Neuron (in vitro differentiated cells): ENCODE data around the gene NFATC2.

Experiments
- H2AFZ ChIP-seq: one replicate; pipeline ENCODE4 v1.6.1; 2013; ENCODE audit warnings: low read depth, mild to moderate bottlenecking, inconsistent platforms, low read length, moderate library complexity
- H3K27me3 ChIP-seq: one replicate; pipeline ENCODE4 v1.6.1; 2013; ENCODE audit warnings: low read length; ENCODE audit not compliant: insufficient read depth
- H3K36me3 ChIP-seq: one replicate; pipeline ENCODE4 v1.6.1; 2013; ENCODE audit warnings: low read length; ENCODE audit not compliant: insufficient read depth
- H3K4me1 ChIP-seq: one replicate; pipeline ENCODE4 v1.6.1; 2013; ENCODE audit warnings: low read length; ENCODE audit not compliant: insufficient read depth
- H3K4me3 ChIP-seq: 2 replicates; pipeline ENCODE4 v1.5.1; 2013; ENCODE audit warnings: mild to moderate bottlenecking, low read length, moderate library complexity
- H3K9me3 ChIP-seq: one replicate; pipeline ENCODE4 v1.6.1; 2013; ENCODE audit warnings: low read length

NFATC2 gene

DNA sequence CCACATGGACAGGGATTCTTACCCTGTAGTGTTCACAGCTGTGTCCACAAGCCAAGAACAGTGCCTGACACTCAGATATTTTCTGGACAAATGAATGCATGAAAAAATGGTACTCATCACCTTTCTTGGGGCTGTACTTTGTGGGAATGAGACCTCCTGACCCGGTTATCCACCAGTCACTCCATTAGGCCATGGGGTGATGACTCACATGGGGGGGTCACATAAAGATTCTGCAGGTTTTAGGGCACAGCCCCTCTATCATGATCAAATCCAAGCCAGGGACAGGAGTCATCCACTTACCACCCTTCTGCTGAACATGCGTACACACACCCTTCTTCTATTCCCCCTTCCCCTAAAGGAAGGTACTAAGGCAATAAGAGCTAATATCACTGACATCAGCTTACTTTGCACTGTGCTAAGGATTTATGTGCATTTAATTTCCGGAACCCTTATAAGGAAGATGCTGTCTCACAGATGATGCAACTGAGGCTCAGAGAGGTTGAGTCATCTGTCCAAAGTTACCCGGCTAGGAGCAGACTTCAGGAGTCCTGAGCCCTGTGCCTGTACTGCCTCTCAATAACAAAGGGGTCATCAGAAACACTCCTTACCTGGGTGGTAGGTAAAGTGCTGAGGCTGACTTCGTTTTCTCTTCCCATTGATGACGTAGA lies 107.8 kb downstream of the NFATC2 start:
- H3K4me1 ChIP-seq: no peaks in the 10 kb centered on the region
- H3K4me3 ChIP-seq: no peak overlapping the region
- H3K9me3 ChIP-seq: no peaks in the 10 kb centered on the region
- no peak overlapping the region for H2AFZ ChIP-seq
- H3K27me3 ChIP-seq: no peaks in the 10 kb centered on the region
- H3K36me3 ChIP-seq: no peaks in the 10 kb centered on the region

DNA sequence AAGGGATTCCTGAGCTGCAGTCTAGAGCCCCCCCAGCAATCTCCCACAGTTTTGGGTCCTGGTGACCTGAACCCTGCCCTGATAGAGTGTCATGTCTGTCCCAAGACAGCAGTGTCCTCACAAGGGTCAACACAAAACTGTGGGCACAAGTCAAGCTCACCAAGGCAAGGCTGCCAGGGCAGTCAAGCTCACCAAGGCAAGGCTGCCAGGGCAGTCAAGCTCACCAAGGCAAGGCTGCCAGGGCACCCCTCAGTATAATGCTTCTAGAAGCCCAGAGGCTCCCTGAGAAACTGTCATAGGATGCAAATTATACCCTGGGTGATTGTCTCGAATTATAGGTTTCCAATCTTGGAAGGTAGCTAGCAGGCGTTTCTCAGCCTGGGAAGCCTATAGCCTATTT lies 108.5 kb downstream of the NFATC2 start:
- no peaks in the 10 kb centered on the region for H3K27me3 ChIP-seq
- H2AFZ ChIP-seq: no peak overlapping the region
- no peak overlapping the region for H3K4me3 ChIP-seq
- no peaks in the 10 kb centered on the region for H3K4me1 ChIP-seq
- H3K36me3 ChIP-seq: no peaks in the 10 kb centered on the region
- H3K9me3 ChIP-seq: no peaks in the 10 kb centered on the region

DNA sequence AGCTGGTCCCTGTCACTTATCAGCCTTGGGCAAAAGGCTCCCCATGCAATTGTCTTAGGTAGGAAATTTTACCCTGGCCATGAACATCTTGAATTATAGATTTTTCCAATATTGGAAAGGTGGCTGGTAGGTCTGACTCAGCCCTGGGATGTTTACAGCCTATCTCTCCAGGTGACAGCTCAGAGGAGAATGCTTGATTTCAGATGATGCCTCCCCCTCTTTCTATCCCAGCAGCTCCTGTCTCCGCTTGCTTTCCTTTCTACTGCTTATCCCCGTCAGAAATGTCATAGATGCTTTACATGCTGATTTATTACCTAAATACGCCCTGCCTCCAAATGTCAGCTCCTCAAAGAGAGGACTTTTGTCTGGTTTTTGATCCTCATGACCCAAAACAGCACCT lies 109.6 kb downstream of the NFATC2 start:
- Histone ChIP-seq H2AFZ (no peak overlapping the region), H3K9me3 (no peaks in the 10 kb centered on the region), H3K4me1 (peaks cover 6% of the 10 kb centered on the region), H3K4me3 (no peak overlapping the region), H3K27me3 (no peaks in the 10 kb centered on the region), H3K36me3 (no peaks in the 10 kb centered on the region)

DNA sequence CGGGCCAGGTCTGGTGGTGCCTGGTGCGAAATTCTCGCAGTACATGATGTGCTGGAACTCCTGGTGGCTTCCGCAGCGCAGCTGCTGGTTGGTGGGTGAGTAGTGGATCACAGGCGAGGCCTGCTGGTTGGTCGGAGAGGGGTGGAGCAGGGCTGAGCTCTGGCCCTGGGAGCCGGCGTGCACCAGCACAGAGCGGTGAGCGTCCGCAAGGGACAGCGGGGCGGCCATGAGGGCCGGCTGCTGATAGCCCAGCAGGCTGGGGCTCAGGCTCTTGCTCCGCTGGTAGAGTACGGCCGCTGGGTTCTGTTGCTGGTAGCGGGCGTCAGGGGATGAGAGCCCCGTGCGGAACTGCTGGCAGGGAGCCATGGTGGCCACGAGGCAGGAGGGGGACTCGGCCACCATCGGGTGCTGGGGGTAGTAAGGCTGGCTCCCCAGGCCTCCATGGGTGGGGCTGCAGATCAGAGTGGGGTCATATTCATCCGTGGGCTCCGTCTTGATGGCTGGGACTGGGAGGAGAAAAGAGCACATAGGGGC lies 110.2 kb downstream of the NFATC2 start:
- peaks cover 6% of the 10 kb centered on the region for H3K4me1 ChIP-seq
- no peak overlapping the region for H2AFZ ChIP-seq
- H3K4me3 ChIP-seq: no peak overlapping the region
- no peaks in the 10 kb centered on the region for H3K36me3 ChIP-seq
- no peaks in the 10 kb centered on the region for H3K9me3 ChIP-seq
- no peaks in the 10 kb centered on the region for H3K27me3 ChIP-seq

DNA sequence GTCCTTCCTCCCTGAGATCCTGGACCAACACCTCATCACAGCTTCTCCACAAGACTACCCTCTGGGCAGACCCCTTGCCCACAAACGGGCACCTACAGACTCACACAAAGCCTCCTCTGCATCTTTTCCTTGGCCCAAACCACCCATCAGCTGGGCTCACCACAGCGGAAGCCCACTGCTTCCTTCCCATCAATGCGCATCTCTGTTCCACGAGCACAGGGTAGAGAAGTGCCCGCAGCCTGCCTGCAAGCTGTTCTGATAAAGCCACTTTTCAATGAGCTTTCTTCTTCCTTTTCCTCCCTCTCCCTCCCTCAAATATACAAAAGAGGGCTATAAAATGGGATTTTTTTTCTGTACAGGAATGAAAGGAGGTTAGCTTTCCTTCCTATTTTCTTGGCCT lies 111.2 kb downstream of the NFATC2 start:
- no peaks in the 10 kb centered on the region for H3K27me3 ChIP-seq
- H3K4me1 ChIP-seq: peaks cover 11% of the 10 kb centered on the region
- H3K36me3 ChIP-seq: no peaks in the 10 kb centered on the region
- no peak overlapping the region for H2AFZ ChIP-seq
- H3K9me3 ChIP-seq: no peaks in the 10 kb centered on the region
- no peak overlapping the region for H3K4me3 ChIP-seq

DNA sequence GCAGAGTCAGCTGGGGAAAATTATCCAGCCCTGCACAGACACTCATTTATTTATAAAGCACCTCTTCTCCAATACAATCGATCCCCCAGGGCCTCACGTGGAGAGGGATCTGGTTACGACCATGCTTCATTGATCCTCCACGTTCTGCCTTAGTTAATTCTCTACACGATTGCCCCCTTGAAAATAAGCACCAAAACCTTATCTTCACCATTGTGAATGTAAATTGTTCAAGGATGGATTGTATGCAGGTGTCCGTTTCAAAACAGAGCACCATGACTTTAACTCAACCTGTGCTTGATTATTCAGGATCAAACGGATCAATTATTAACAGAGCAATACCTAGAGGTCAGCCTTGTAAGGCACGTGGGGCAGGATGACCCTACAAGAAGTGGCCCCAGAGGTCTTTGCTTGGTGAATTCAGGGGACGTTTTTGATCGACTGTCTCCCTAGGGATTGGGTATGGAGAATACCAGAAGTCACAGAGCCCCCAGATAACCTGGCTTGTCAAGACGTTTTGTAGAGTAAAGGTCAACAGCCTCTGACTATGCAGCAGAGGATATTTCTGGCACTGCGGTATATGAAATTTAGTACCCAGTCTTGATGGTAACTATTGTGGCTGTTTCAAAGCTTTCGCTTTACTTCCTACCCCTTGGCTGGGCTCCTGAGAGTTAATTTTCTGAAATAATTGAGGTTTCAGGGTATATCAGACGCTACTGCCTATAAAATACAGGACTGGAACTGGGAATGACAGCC lies 112.1 kb downstream of the NFATC2 start:
- Histone ChIP-seq H3K36me3 (no peaks in the 10 kb centered on the region), H3K4me3 (no peak overlapping the region), H3K4me1 (peaks cover 11% of the 10 kb centered on the region), H2AFZ (no peak overlapping the region), H3K27me3 (no peaks in the 10 kb centered on the region), H3K9me3 (no peaks in the 10 kb centered on the region)

DNA sequence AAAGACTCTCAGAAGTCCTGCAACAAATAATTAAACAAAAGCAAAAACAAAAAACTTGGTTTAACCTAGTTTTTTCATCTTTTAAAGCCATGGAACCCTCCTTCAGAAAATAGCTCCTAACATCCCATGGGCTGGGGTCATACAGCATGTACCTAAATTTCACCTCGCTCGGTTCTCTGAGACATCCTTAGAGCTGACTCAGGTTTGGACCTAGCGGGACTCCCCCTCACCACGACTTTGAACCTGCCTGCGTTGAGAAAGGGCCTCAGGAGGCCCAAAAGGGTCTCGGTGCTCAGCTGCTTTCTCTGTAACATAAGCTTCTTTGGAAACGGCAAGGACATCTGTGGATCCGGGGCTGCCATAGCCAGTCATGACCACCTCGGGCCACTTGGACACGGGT lies 112.8 kb downstream of the NFATC2 start:
- Histone ChIP-seq H2AFZ (no peak overlapping the region), H3K4me1 (peaks cover 11% of the 10 kb centered on the region), H3K36me3 (no peaks in the 10 kb centered on the region), H3K4me3 (no peak overlapping the region), H3K27me3 (no peaks in the 10 kb centered on the region), H3K9me3 (no peaks in the 10 kb centered on the region)

DNA sequence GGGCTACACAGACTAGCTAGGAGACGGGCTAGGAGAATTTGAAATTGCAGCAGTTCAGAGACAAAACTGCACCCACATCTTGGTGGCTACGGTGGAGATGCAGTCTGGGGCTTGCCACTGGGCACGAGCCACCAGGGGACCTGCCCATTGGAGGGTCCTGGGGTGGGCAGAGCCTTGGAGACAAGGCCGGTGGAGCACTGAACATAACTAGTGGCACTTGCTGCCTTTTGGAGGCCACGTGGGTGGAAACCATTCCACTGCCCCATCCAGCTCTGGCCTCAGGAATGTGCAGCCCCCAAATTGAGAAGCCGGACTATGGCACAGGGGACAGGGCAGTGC lies 113.4 kb downstream of the NFATC2 start:
- no peak overlapping the region for H3K4me3 ChIP-seq
- H3K4me1 ChIP-seq: peaks cover 15% of the 10 kb centered on the region
- H3K9me3 ChIP-seq: no peaks in the 10 kb centered on the region
- no peaks in the 10 kb centered on the region for H3K27me3 ChIP-seq
- no peak overlapping the region for H2AFZ ChIP-seq
- no peaks in the 10 kb centered on the region for H3K36me3 ChIP-seq

DNA sequence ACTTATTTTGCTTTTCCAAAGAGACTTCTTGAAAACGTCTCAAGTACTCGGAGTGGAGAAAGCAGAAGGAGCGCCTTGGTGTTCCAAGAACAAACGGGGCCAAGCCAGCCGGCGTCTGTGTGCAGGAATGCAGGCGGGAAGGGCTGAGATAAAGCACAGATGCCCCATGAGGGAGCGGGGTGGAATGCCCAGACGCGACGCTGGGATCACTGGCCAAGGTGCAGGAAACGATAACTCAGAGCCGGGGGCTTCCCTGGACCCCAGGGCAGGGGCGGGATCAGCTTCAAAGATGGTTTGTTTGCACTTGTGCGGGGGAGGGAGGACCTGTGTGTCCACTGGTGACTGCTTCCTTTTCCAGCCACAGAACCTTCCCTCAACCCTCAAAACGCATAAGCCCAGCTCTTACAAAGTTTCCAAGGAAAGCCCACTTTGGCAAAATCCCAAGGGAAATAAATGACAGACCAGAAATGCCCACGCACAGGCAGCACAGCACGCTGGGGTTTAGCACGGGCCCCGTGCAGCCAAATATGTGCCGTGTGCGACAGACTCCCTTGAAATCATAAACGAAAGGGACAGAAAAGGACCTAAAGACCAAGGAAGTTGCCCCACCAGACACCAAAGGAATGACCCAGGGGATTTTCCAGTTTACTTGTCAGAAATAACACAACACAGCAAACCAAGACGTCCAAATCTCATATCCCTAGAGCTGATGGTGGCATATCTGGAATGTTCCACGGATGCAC lies 113.9 kb downstream of the NFATC2 start:
- Histone ChIP-seq H3K27me3 (no peaks in the 10 kb centered on the region), H3K9me3 (no peaks in the 10 kb centered on the region), H3K36me3 (no peaks in the 10 kb centered on the region), H2AFZ (no peak overlapping the region), H3K4me1 (peaks cover 21% of the 10 kb centered on the region), H3K4me3 (no peak overlapping the region)

DNA sequence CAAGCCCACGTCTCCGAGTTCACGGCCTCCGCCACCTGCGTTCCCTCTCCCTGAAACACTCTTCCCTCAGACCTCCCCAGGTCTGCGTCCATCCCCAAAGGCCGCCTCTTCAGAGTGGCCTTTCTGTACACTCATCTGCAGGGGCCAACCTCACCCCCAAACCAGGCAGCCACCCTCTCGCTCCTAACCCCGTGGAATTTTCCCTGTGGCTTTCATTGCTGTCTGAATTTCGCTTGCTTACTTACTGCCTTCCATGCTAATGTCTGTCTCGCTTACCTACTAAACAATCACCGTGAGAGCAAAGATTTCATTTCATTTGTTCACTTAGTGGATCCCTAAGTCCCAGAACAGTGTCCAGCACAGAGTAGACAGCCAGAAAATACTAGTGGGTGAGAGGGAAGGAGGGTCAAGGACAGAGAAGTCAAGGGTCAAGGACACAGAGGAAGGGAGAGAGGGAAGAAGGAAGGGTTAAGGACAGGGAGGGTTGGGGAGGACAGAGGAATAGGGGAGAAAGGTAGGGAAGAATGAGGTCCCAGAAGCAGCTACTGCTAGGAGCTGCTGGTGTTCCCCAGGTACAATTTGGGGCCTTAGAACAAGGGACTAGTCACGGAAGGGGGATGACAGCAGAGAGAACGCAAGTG lies 114.7 kb downstream of the NFATC2 start:
- Histone ChIP-seq H2AFZ (no peak overlapping the region), H3K9me3 (no peaks in the 10 kb centered on the region), H3K4me3 (no peak overlapping the region), H3K4me1 (peaks cover 25% of the 10 kb centered on the region), H3K27me3 (no peaks in the 10 kb centered on the region), H3K36me3 (no peaks in the 10 kb centered on the region)

DNA sequence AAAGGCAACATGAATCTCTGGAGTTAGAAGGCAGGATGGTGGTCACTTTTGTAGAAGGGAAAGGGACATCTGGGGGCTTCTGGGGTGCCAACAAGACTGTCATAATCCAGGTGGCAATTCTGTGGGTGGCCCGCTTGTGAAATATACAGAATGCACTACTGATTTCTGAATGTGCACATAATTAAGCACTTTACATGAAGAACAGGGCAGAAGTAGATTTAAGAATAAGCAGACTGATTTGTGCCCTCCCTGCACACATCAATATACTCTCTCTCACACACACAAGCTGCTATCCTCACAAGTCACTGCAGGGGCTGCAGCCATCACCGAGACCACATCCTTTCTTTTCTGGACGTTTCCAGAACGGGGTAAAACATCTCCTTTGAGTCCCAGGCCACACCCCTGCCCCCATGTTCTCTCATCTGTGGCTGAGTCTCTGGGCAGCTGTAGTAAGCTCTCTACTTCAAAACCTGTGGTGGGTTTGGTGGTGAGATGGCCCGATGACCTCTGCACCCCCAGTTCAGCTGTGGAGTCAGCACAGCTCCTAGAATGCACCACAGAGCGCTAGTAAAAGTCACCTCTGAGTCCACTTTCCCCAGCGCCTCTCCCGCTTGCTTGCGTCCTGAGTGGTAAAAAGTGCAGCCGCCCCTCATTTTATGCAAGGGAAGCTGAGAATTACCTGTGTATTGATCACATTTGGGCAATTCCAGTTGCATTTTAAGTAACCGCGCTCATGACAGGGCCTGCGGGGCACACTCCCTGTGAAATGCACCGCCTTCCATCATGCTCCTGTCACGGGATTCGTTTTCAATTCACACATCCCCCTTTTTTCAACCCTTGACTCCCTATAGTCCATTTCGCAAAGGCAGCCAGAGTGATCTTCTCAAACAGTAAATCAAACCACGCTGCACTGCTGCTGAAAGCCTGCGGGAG lies 115.5 kb downstream of the NFATC2 start:
- Histone ChIP-seq H2AFZ (no peak overlapping the region), H3K4me1 (peaks cover 25% of the 10 kb centered on the region), H3K4me3 (no peak overlapping the region), H3K9me3 (no peaks in the 10 kb centered on the region), H3K36me3 (no peaks in the 10 kb centered on the region), H3K27me3 (no peaks in the 10 kb centered on the region)

DNA sequence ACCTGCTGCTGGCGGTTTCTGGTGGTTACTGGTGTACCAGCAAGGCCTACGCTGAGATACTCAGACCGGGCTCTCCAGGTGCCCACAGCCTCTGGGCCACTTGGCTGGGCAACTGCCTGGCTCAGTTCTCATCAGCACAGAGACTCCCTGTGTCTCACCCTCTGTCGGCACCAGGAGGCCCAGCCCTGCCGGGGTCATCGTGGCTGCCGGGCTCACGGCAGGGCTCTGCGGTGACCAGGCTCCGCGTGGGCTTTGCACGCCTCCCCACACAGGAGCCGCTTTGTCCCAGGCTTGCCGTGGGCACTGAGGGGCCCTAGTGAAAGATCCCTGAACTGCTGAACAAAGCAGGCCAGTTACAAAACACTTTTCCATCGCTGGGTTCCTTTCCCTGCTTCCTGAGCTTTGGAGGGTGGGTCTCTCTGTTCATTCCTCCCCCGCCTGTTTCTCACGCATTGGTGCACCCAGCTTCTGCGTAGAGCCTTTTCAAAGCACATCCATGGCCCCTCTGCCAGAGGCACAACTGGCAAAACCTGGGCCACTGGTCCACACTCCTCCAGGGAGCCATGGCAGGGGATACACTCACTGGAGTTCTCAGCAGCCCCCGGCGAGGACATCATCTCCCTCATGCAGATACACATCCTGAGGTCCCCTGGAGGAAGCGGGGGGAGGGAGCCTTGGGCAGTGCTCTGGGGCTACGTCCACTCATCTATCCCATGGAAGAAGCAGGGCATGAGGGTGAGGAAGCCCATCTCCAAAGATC lies 117.0 kb downstream of the NFATC2 start:
- H2AFZ ChIP-seq: no peak overlapping the region
- H3K4me3 ChIP-seq: no peak overlapping the region
- peaks cover 25% of the 10 kb centered on the region for H3K4me1 ChIP-seq
- H3K27me3 ChIP-seq: no peaks in the 10 kb centered on the region
- no peaks in the 10 kb centered on the region for H3K9me3 ChIP-seq
- no peaks in the 10 kb centered on the region for H3K36me3 ChIP-seq
